IMR-90 (cell line): ENCODE results near the gene GH1. TPM values are rescaled to one million over a fixed set of nuclear protein-coding genes. Genes with fewer than 3 reads are reported as not detected.

Experiments
- ATAC-seq: fragments of 200-7000 bp; cut with Tn5 transposase; 2 replicates; pipeline ENCODE4 v1.9.1; 2020; ENCODE audit warnings: low read depth, mild to moderate bottlenecking, moderate library complexity
- BruUV-seq: library from RNA; stranded (reverse); fragments of 400-500 nt; replicated peaks from 2 replicates; lab custom pipeline; 2021; lab: Mats Ljungman, UMichigan
- CTCF ChIA-PET: fragments of 300-600 bp; formaldehyde crosslinking; extraction: SDS; loops from one replicate; lab custom pipeline; 2021; ENCODE audit warnings: antibody characterized with exemption; lab: Yijun Ruan, JAX
- POLR2A ChIA-PET: fragments of 300-600 bp; sonication (Branson Sonifier 250); formaldehyde crosslinking; loops from one replicate; lab custom pipeline; 2022; ENCODE audit warnings: antibody characterized with exemption; ENCODE audit not compliant: unreplicated experiment; lab: Charles Lee
- DNase-seq: peaks from one replicate; pipeline ENCODE4 v3.0.0; 2013
- H2AFZ ChIP-seq: replicated peaks from 2 replicates; pipeline ENCODE3; 2013; ENCODE audit warnings: low read length, mild to moderate bottlenecking; ENCODE audit not compliant: poor library complexity
- H2AK5ac ChIP-seq: 2 replicates; pipeline ENCODE4 v1.6.1; 2013; ENCODE audit warnings: low read depth, low read length, inconsistent platforms
- H2AK9ac ChIP-seq: replicated peaks from 2 replicates; pipeline ENCODE3; 2013; ENCODE audit warnings: mild to moderate bottlenecking, low read depth, low read length, moderate library complexity; ENCODE audit not compliant: poor library complexity
- H2BK120ac ChIP-seq: 2 replicates; pipeline ENCODE4 v1.6.1; 2013; ENCODE audit warnings: low read depth, low read length, inconsistent platforms
- H2BK15ac ChIP-seq: 3 replicates; pipeline ENCODE4 v1.6.1; 2013; ENCODE audit warnings: low read depth, low read length, inconsistent platforms
- H2BK20ac ChIP-seq: 2 replicates; pipeline ENCODE4 v1.6.1; 2013; ENCODE audit warnings: low read depth, mild to moderate bottlenecking, inconsistent platforms, low read length, moderate library complexity
- H2BK5ac ChIP-seq: 2 replicates; pipeline ENCODE4 v1.6.1; 2013; ENCODE audit warnings: mild to moderate bottlenecking, low read depth, low read length, inconsistent platforms; ENCODE audit not compliant: poor library complexity, severe bottlenecking
- H3K14ac ChIP-seq: replicated peaks from 2 replicates; pipeline ENCODE4 v1.6.1; 2013; ENCODE audit warnings: low read depth, low read length, inconsistent platforms
- H3K18ac ChIP-seq: 2 replicates; pipeline ENCODE4 v1.6.1; 2013; ENCODE audit warnings: low read depth, low read length, control low read depth
- H3K23ac ChIP-seq: 2 replicates; pipeline ENCODE4 v1.6.1; 2013; ENCODE audit warnings: low read depth, low read length, inconsistent platforms
- H3K27ac ChIP-seq: 2 replicates; pipeline ENCODE4 v1.5.1; 2013; ENCODE audit warnings: mild to moderate bottlenecking, control low read depth, low read length; ENCODE audit not compliant: insufficient read depth
- H3K27me3 ChIP-seq: 2 replicates; pipeline ENCODE4 v1.6.1; 2013; ENCODE audit warnings: low read length; ENCODE audit not compliant: control insufficient read depth, insufficient read depth
- H3K36me3 ChIP-seq: 2 replicates; pipeline ENCODE4 v1.6.1; 2013; ENCODE audit warnings: low read length, mixed read lengths; ENCODE audit not compliant: control insufficient read depth, insufficient read depth
- H3K4ac ChIP-seq: 2 replicates; pipeline ENCODE4 v1.6.1; 2013; ENCODE audit warnings: low read depth, low read length, inconsistent platforms
- H3K4me1 ChIP-seq: 2 replicates; pipeline ENCODE4 v1.6.1; 2013; ENCODE audit warnings: low read length, mixed read lengths; ENCODE audit not compliant: control insufficient read depth, insufficient read depth
- H3K4me2 ChIP-seq: 2 replicates; pipeline ENCODE4 v1.6.1; 2013; ENCODE audit warnings: low read depth, mild to moderate bottlenecking, control low read depth, low read length, moderate library complexity
- H3K4me3 ChIP-seq: 2 replicates; pipeline ENCODE4 v1.5.1; 2013; ENCODE audit warnings: low read depth, mild to moderate bottlenecking, control low read depth, low read length, moderate library complexity; ENCODE audit not compliant: insufficient read depth
- H3K56ac ChIP-seq: 2 replicates; pipeline ENCODE4 v1.6.1; 2013; ENCODE audit warnings: low read length, inconsistent platforms; ENCODE audit not compliant: insufficient read depth; ENCODE audit errors: extremely low read depth
- H3K79me1 ChIP-seq, 2 experiments: 2 replicates each; pipeline ENCODE4 v1.6.1; 2013; ENCODE audit warnings: low read length in 2 of 2, inconsistent platforms in 1 of 2, low read depth in 1 of 2
- H3K9ac ChIP-seq: 2 replicates; pipeline ENCODE4 v1.6.1; 2013; ENCODE audit warnings: low read depth, low read length, control low read depth
- H3K9me1 ChIP-seq: 2 replicates; pipeline ENCODE4 v1.6.1; 2013; ENCODE audit warnings: low read length, inconsistent platforms; ENCODE audit not compliant: insufficient read depth
- H3K9me3 ChIP-seq: 2 replicates; pipeline ENCODE4 v1.6.1; 2013; ENCODE audit warnings: low read length; ENCODE audit not compliant: control insufficient read depth, insufficient read depth
- H4K20me1 ChIP-seq: 2 replicates; pipeline ENCODE4 v1.6.1; 2013; ENCODE audit warnings: low read length, inconsistent platforms; ENCODE audit not compliant: insufficient read depth
- H4K5ac ChIP-seq: 2 replicates; pipeline ENCODE4 v1.6.1; 2013; ENCODE audit warnings: mild to moderate bottlenecking, low read depth, low read length, control low read depth
- H4K8ac ChIP-seq, 2 experiments: 2 replicates each; pipeline ENCODE4 v1.6.1; 2013; ENCODE audit warnings: low read depth in 2 of 2, low read length in 2 of 2, control low read depth in 1 of 2, inconsistent platforms in 1 of 2
- H4K91ac ChIP-seq: 2 replicates; pipeline ENCODE4 v1.6.1; 2013; ENCODE audit warnings: low read depth, low read length, inconsistent platforms; ENCODE audit not compliant: insufficient read depth
- BHLHE40 ChIP-seq: fragments of 150-350 bp; IDR thresholded peaks from 2 replicates; pipeline ENCODE4 v1.6.1; 2016; ENCODE audit warnings: mild to moderate bottlenecking, low read depth, low read length
- MAFK ChIP-seq: IDR thresholded peaks from 2 replicates; pipeline ENCODE4 v1.6.1; 2012; ENCODE audit warnings: low read depth, low read length, improper control_type of control experiment
- MAZ ChIP-seq: IDR thresholded peaks from 2 replicates; pipeline ENCODE4 v1.6.1; 2012; ENCODE audit warnings: low read depth, mild to moderate bottlenecking, low read length, improper control_type of control experiment, moderate library complexity, borderline replicate concordance
- MXI1 ChIP-seq: IDR thresholded peaks from 2 replicates; pipeline ENCODE4 v1.6.1; 2012; ENCODE audit warnings: low read depth, mild to moderate bottlenecking, low read length, moderate library complexity, borderline replicate concordance
- NFE2L2 ChIP-seq: fragments of 150-350 bp; IDR thresholded peaks from 2 replicates; pipeline ENCODE4 v1.6.1; 2016; ENCODE audit warnings: low read depth, mild to moderate bottlenecking, low read length
- RAD21 ChIP-seq: IDR thresholded peaks from 2 replicates; pipeline ENCODE4 v1.6.1; 2012; ENCODE audit warnings: low read length, improper control_type of control experiment
- RFX5 ChIP-seq: IDR thresholded peaks from 2 replicates; pipeline ENCODE4 v1.8.0; 2012; ENCODE audit warnings: low read depth, mild to moderate bottlenecking, low read length, moderate library complexity
- SMC3 ChIP-seq: fragments of 150-350 bp; IDR thresholded peaks from 2 replicates; pipeline ENCODE4 v1.6.1; 2016; ENCODE audit warnings: low read depth, mild to moderate bottlenecking, antibody characterized with exemption, low read length, moderate library complexity
- WGBS, 2 experiments: methylation state at CpG; one replicate each; pipeline versions ENCODE4 v1.1.5 to v1.1.7; 2013; ENCODE audit warnings: missing lambda C conversion rate in 2 of 2; ENCODE audit not compliant: insufficient read length in 1 of 2; ENCODE audit errors: extremely low coverage in 2 of 2; 5-methylcytosine and 5-hydroxymethylcytosine counted together
- dilution Hi-C: fragments of 300-500 bp; cut with HindIII; formaldehyde crosslinking; loops from one replicate; pipeline ENCODE4 v1.14.3; 2018; ENCODE audit warnings: low sequenced_read_pairs; ENCODE audit not compliant: unreplicated experiment
- in situ Hi-C: fragments of 300-500 bp; cut with MboI; formaldehyde crosslinking; loops from 3 replicates; pipeline ENCODE4 v1.14.3; 2019; ENCODE audit warnings: low sequenced_read_pairs, inconsistent platforms, mixed read lengths
- intact Hi-C: fragments of 100-400 bp; cut with micrococcal nuclease; formaldehyde crosslinking; loops from 2 replicates; pipeline ENCODE4 v1.10.0; 2022
- polyA plus RNA-seq, 3 experiments: library from polyadenylated mRNA; depleted of rRNA; stranded (reverse); fragments of >200 nt; gene quantifications; 2 replicates each; pipeline ENCODE4 v1.2.3, GENCODE V29; 2012; ENCODE audit warnings: low replicate concordance in 1 of 3
- total RNA-seq: library from RNA; depleted of rRNA; stranded (reverse); fragments of >200 nt; gene quantifications from 2 replicates; pipeline ENCODE4 v1.2.3, GENCODE V29; 2012

GH1 gene
- total and polyA plus RNA-seq, 2 of the 4 experiments (the other 2 are of a cell fraction) = not detected

- Histone ChIP-seq H3K36me3 (no peaks in the 10 kb centered on the region), H2AK9ac (no peak overlapping the region), H3K27ac (no peak overlapping the region), H2AK5ac (no peak overlapping the region), H4K8ac (no peak overlapping the region), H3K79me1 (no peaks in the 10 kb centered on the region), H2AFZ (no peak overlapping the region), H3K4me3 (no peak overlapping the region), H2BK15ac (no peak overlapping the region), H3K9me1 (no peaks in the 10 kb centered on the region), H3K4me1 (no peaks in the 10 kb centered on the region), H3K27me3 (peaks cover 12% of the 10 kb centered on the region), H3K14ac (no peak overlapping the region), H2BK5ac (no peak overlapping the region), H2BK120ac (no peak overlapping the region), H3K56ac (no peak overlapping the region), H3K9me3 (no peaks in the 10 kb centered on the region; the same call in 1 of the 2 replicates), H3K4ac (no peak overlapping the region), H4K91ac (no peak overlapping the region), H3K4me2 (no peak overlapping the region), H3K18ac (no peak overlapping the region), H3K23ac (no peak overlapping the region), H2BK20ac (no peak overlapping the region), H4K20me1 (no peaks in the 10 kb centered on the region), H3K9ac (no peak overlapping the region), H4K5ac (no peak overlapping the region)
- TF ChIP-seq RAD21 (no peak), MAZ (no peak), BHLHE40 (no peak), NFE2L2 (no peak), MXI1 (no peak), RFX5 (no peak), MAFK (no peak), SMC3 (no peak)
- dilution Hi-C loops (no loop called here), in situ Hi-C loops (no loop called here), intact Hi-C loops (no loop called here)
- DNase-seq = no peak
- no peak for ATAC-seq
- ChIA-PET POLR2A (no interaction called here), CTCF (no interaction called here)
- WGBS, 2 experiments = no CpG with 5 or more reads among the region's 12 CpGs
- no TSS peak for BruUV-seq
Observed at GRCh38 chr17:63941162-63941561, 22.5 kb upstream of the GH1 start.
